H1 (cell line): Measurements from ENCODE around the gene DNER. TPM values are rescaled to one million over a fixed set of nuclear protein-coding genes. Genes with fewer than 3 reads are reported as not detected.

Experiments used
- CTCF ChIA-PET: fragments of 300-600 bp; sonication (Branson Sonifier 250); formaldehyde crosslinking; loops from one replicate; lab custom pipeline; 2021; ENCODE audit not compliant: partially characterized antibody; lab: Charles Lee
- POLR2A ChIA-PET: fragments of 300-600 bp; sonication (Branson Sonifier 250); formaldehyde crosslinking; loops from one replicate; lab custom pipeline; 2021; ENCODE audit warnings: inconsistent platforms; ENCODE audit not compliant: partially characterized antibody; lab: Charles Lee
- DNase-seq, 2 experiments: peaks; one replicate each; pipeline versions ENCODE4 v3.0.0 to v3.0.0-alpha.2; 2010 to 2022; ENCODE audit warnings: low spot score in 2 of 2, low read depth in 1 of 2, mixed read lengths in 1 of 2
- FAIRE-seq: peaks from 2 replicates; lab custom pipeline; 2011; peaks lifted over from hg19 to GRCh38; lab: Jason Lieb, UNC
- H2AFZ ChIP-seq: 2 replicates; pipeline ENCODE4 v1.8.1; 2012; ENCODE audit warnings: low read length, inconsistent platforms
- H2AK5ac ChIP-seq: 2 replicates; pipeline ENCODE4 v1.6.1; 2013; ENCODE audit warnings: low read depth, low read length
- H2BK120ac ChIP-seq: replicated peaks from 2 replicates; pipeline ENCODE3; 2013; ENCODE audit warnings: low read depth, low read length, inconsistent platforms
- H2BK12ac ChIP-seq: 2 replicates; pipeline ENCODE4 v1.6.1; 2013; ENCODE audit warnings: low read depth, low read length
- H2BK15ac ChIP-seq: 2 replicates; pipeline ENCODE4 v1.6.1; 2013; ENCODE audit warnings: low read length
- H2BK20ac ChIP-seq: 2 replicates; pipeline ENCODE4 v1.6.1; 2013; ENCODE audit warnings: low read length
- H2BK5ac ChIP-seq: 2 replicates; pipeline ENCODE4 v1.6.1; 2013; ENCODE audit warnings: low read depth, low read length
- H3K14ac ChIP-seq: 2 replicates; pipeline ENCODE4 v1.6.1; 2013; ENCODE audit warnings: inconsistent platforms; ENCODE audit not compliant: insufficient read length
- H3K18ac ChIP-seq: 2 replicates; pipeline ENCODE4 v1.6.1; 2013; ENCODE audit warnings: low read length; ENCODE audit errors: extremely low read depth
- H3K23ac ChIP-seq: 2 replicates; pipeline ENCODE4 v1.6.1; 2013; ENCODE audit warnings: inconsistent platforms; ENCODE audit not compliant: insufficient read length
- H3K23me2 ChIP-seq: 2 replicates; pipeline ENCODE4 v1.6.1; 2013; ENCODE audit warnings: low read depth, low read length
- H3K27ac ChIP-seq: 2 replicates; pipeline ENCODE4 v1.6.1; 2011; ENCODE audit warnings: low read depth, low read length, inconsistent platforms
- H3K27me3 ChIP-seq, 4 experiments: replicated peaks in 1 of 4; 1 replicate in 1 of 4; 2 replicates in 3 of 4; pipeline versions ENCODE4 v1.6.1 to v1.8.1; 2011 to 2013; ENCODE audit warnings: low read length in 3 of 4, mild to moderate bottlenecking in 3 of 4, inconsistent platforms in 2 of 4, mixed read lengths in 2 of 4, moderate library complexity in 1 of 4; ENCODE audit not compliant: control insufficient read depth in 3 of 4, insufficient read depth in 3 of 4; ENCODE audit errors: extremely low read depth in 1 of 4
- H3K36me3 ChIP-seq, 4 experiments: 2 replicates each; pipeline versions ENCODE4 v1.6.1 to v1.8.1; 2011 to 2013; ENCODE audit warnings: mild to moderate bottlenecking in 4 of 4, low read length in 3 of 4, moderate library complexity in 2 of 4, control low read depth in 1 of 4, inconsistent platforms in 1 of 4; ENCODE audit not compliant: insufficient read depth in 4 of 4, control insufficient read depth in 2 of 4
- H3K4ac ChIP-seq: replicated peaks from 2 replicates; pipeline ENCODE3; 2013; ENCODE audit warnings: low read length, low read depth, mixed read lengths, inconsistent platforms; ENCODE audit not compliant: insufficient read length
- H3K4me1 ChIP-seq, 4 experiments: replicated peaks in 1 of 4; 1 replicate in 1 of 4; 2 replicates in 3 of 4; pipeline versions ENCODE4 v1.6.1 to v1.8.1; 2011 to 2013; ENCODE audit warnings: low read length in 3 of 4, inconsistent platforms in 2 of 4, mixed read lengths in 1 of 4; ENCODE audit not compliant: insufficient read depth in 4 of 4, control insufficient read depth in 3 of 4
- H3K4me2 ChIP-seq, 2 experiments: 2 replicates each; pipeline versions ENCODE4 v1.6.1 to v1.8.1; 2011 to 2013; ENCODE audit warnings: low read depth in 2 of 2, low read length in 2 of 2, control low read depth in 1 of 2, inconsistent platforms in 1 of 2, mild to moderate bottlenecking in 1 of 2; ENCODE audit not compliant: insufficient read depth in 1 of 2
- H3K4me3 ChIP-seq, 4 experiments: fragments of 200-600, 300-600 bp in 1 of 4; sonication (generic), shearing (Covaris generic), sonication (Bioruptor Twin) in 1 of 4; 2 replicates each; pipeline versions ENCODE4 v1.5.1 to v1.8.1; 2011 to 2016; ENCODE audit warnings: low read length in 4 of 4, low read depth in 3 of 4, control low read depth in 2 of 4, inconsistent platforms in 2 of 4, mild to moderate bottlenecking in 2 of 4, mixed read lengths in 1 of 4, moderate library complexity in 1 of 4; ENCODE audit not compliant: insufficient read depth in 2 of 4; ENCODE audit errors: extremely low read depth in 1 of 4
- H3K56ac ChIP-seq: replicated peaks from 2 replicates; pipeline ENCODE3; 2013; ENCODE audit warnings: low read depth, mild to moderate bottlenecking, mixed read lengths, low read length, inconsistent platforms; ENCODE audit not compliant: insufficient read length
- H3K79me1 ChIP-seq: 2 replicates; pipeline ENCODE4 v1.6.1; 2013; ENCODE audit warnings: low read depth, low read length, control low read depth
- H3K79me2 ChIP-seq, 2 experiments: 2 replicates each; pipeline versions ENCODE4 v1.6.1 to v1.8.1; 2012 to 2013; ENCODE audit warnings: low read length in 2 of 2, mild to moderate bottlenecking in 2 of 2, inconsistent platforms in 1 of 2; ENCODE audit not compliant: insufficient read depth in 2 of 2, control insufficient read depth in 1 of 2
- H3K9ac ChIP-seq, 4 experiments: replicated peaks in 1 of 4; 1 replicate in 1 of 4; 2 replicates in 3 of 4; pipeline versions ENCODE4 v1.6.1 to v1.8.1; 2011 to 2013; ENCODE audit warnings: low read depth in 3 of 4, low read length in 3 of 4, control low read depth in 2 of 4, mild to moderate bottlenecking in 2 of 4, moderate library complexity in 2 of 4, inconsistent platforms in 1 of 4; ENCODE audit errors: extremely low read depth in 1 of 4
- H3K9me3 ChIP-seq, 2 experiments: 2 replicates each; pipeline versions ENCODE4 v1.6.1 to v1.8.1; 2012 to 2013; ENCODE audit warnings: mild to moderate bottlenecking in 2 of 2, moderate library complexity in 2 of 2, control low read depth in 1 of 2, inconsistent platforms in 1 of 2, low read depth in 1 of 2, low read length in 1 of 2, mixed read lengths in 1 of 2; ENCODE audit not compliant: insufficient read depth in 2 of 2
- H4K20me1 ChIP-seq, 2 experiments: replicated peaks in 1 of 2; 2 replicates each; pipeline versions ENCODE3 to v1.8.1; 2011 to 2013; ENCODE audit warnings: inconsistent platforms in 2 of 2, low read length in 2 of 2, mild to moderate bottlenecking in 1 of 2; ENCODE audit not compliant: insufficient read depth in 2 of 2, control insufficient read depth in 1 of 2
- H4K5ac ChIP-seq: 2 replicates; pipeline ENCODE4 v1.6.1; 2013; ENCODE audit warnings: low read length, low read depth, mixed read lengths, inconsistent platforms; ENCODE audit not compliant: insufficient read length
- H4K8ac ChIP-seq: 2 replicates; pipeline ENCODE4 v1.8.0; 2013; ENCODE audit warnings: mild to moderate bottlenecking, moderate library complexity, low read length, inconsistent platforms; ENCODE audit not compliant: insufficient read depth; ENCODE audit errors: extremely low read depth
- H4K91ac ChIP-seq: replicated peaks from 2 replicates; pipeline ENCODE3; 2013; ENCODE audit warnings: low read length, mixed read lengths, inconsistent platforms; ENCODE audit not compliant: insufficient read length
- ASH2L ChIP-seq: fragments of 200-600, 300-600 bp; sonication (generic); IDR thresholded peaks from one replicate; pipeline ENCODE4 v1.7.1; 2017; ENCODE audit warnings: low read length
- BACH1 ChIP-seq: IDR thresholded peaks from 2 replicates; pipeline ENCODE4 v1.6.1; 2012; ENCODE audit warnings: low read length, improper control_type of control experiment
- BRCA1 ChIP-seq: IDR thresholded peaks from 2 replicates; pipeline ENCODE4 v1.6.1; 2012; ENCODE audit warnings: low read depth, low read length, improper control_type of control experiment
- CREB1 ChIP-seq: IDR thresholded peaks from 2 replicates; pipeline ENCODE4 v1.6.1; 2012; ENCODE audit warnings: inconsistent platforms
- CTBP2 ChIP-seq: IDR thresholded peaks from 2 replicates; pipeline ENCODE4 v1.7.0; 2011; ENCODE audit warnings: borderline replicate concordance, mild to moderate bottlenecking, moderate library complexity, mixed read lengths, low read length; ENCODE audit not compliant: insufficient read depth, insufficient read length
- EP300 ChIP-seq, 2 experiments: IDR thresholded peaks; 1 replicate in 1 of 2; 2 replicates in 1 of 2; pipeline ENCODE4 v1.6.1; 2011 to 2012; ENCODE audit warnings: low read depth in 2 of 2, low read length in 2 of 2, mild to moderate bottlenecking in 2 of 2, borderline replicate concordance in 1 of 2, inconsistent platforms in 1 of 2, moderate library complexity in 1 of 2
- SIRT6 ChIP-seq: IDR thresholded peaks from one replicate; pipeline ENCODE4 v1.7.1; 2012; ENCODE audit warnings: low read length, inconsistent platforms
- WGBS, 2 experiments: shearing (Covaris generic) in 1 of 2; methylation state at CpG; one replicate each; pipeline versions ENCODE4 v1.1.6 to v1.1.7; 2013 to 2015; ENCODE audit warnings: low lambda C conversion rate in 2 of 2, mixed read lengths in 2 of 2, inconsistent platforms in 1 of 2, low coverage in 1 of 2, missing lambda C conversion rate in 1 of 2; ENCODE audit not compliant: insufficient replicate concordance in 2 of 2, insufficient coverage in 1 of 2, insufficient read length in 1 of 2; ENCODE audit errors: extremely low coverage in 1 of 2, missing lambda C conversion rate in 1 of 2; 5-methylcytosine and 5-hydroxymethylcytosine counted together
- polyA plus RNA-seq, 7 experiments: library from polyadenylated mRNA; depleted of rRNA in 3 of 7; stranded (reverse) in 5 of 7; unstranded in 2 of 7; fragments of >200 nt in 5 of 7; fragments of 200-250 nt in 2 of 7; gene quantifications; 1 replicate in 5 of 7; 2 replicates in 1 of 7; 4 replicates in 1 of 7; pipeline versions ENCODE4 v1.2.1 to v1.2.3, GENCODE V29; 2011 to 2013; ENCODE audit warnings: missing spikeins in 2 of 7, mixed read lengths in 2 of 7
- total RNA-seq: library from RNA; stranded (reverse); fragmentation: NEBNext Ultra II Directional; extraction: Animal tissue kit (Norgen Biotek cat#: 25700); gene quantifications from 2 replicates; pipeline ENCODE4 v1.2.1, GENCODE V29; 2021
- TF ChIP-seq, protein P1 (sequence below), 3 experiments: IDR thresholded peaks; 1 replicate in 2 of 3; 2 replicates in 1 of 3; pipeline versions ENCODE4 v1.5.1 to v1.6.1; 2011; ENCODE audit warnings: low read length in 3 of 3, mild to moderate bottlenecking in 3 of 3, inconsistent platforms in 2 of 3, low read depth in 1 of 3, moderate library complexity in 1 of 3; ENCODE audit not compliant: insufficient read depth in 1 of 3; ENCODE audit errors: control extremely low read depth in 1 of 3
- TF ChIP-seq, protein P2 (sequence below): IDR thresholded peaks from 2 replicates; pipeline ENCODE4 v1.6.1; 2011; ENCODE audit warnings: low read depth, mild to moderate bottlenecking, low read length; ENCODE audit not compliant: insufficient read depth

Gene DNER
- total and polyA plus RNA-seq, 2 of the 8 experiments (the other 6 are each of a cell fraction or from before 2014, with no cell fraction given): 6.8 to 16.3 TPM

DNA sequence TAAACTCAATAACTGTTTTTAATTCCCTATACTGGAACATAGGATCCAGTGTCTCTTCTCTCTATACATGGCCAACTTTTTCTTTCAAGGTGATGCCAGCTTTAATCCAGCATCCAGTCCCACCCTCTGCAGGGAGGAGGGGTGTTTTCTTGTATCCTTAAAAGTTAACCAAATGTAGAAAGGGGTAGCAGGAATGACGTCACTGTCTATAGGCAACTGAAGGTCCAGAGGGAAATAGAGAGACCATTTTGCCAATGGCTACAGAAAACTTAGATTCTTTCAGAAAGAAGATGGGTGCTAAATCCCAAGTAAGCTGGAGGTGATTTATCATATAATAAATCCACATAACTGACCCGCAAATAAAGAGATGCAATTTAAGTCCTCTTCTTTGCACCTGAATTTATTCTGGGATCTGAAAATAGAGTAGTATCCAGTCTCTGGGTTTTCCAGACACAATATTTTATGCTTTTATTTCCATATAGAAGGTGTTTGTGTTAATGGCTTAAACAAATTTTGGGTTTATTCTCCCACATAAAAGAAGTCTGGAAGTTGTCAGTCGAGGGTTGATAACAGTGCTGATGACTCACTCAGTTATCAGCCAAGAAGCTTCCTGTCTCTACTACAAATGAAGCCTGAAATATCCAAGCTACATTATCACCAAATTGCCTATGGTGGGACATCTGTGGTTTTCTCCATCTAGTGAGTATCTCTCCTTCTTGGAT, 5.7 kb upstream of the DNER start:
- peaks cover 0 to 3% (median 1%) of the 10 kb centered on the region in 4 experiments; a peak in 3 of 7 replicates for H3K27me3 ChIP-seq
- no peak overlapping the region for H4K8ac ChIP-seq
- no peak overlapping the region for H4K5ac ChIP-seq
- H3K56ac ChIP-seq: no peak overlapping the region
- H3K9me3 ChIP-seq: no peaks in the 10 kb centered on the region
- no peak overlapping the region for H3K14ac ChIP-seq
- H2AFZ ChIP-seq: no peak overlapping the region
- no peak for DNase-seq
- no peaks in the 10 kb centered on the region for H3K79me1 ChIP-seq
- no peak overlapping the region for H2BK120ac ChIP-seq
- no peak overlapping the region for H3K9ac ChIP-seq
- no peak overlapping the region for H3K4ac ChIP-seq
- ChIA-PET POLR2A (no interaction called here), CTCF (interaction anchor here (0.8 to 1.4 kb wide), 3 partner anchors 9 to 140 kb away, joined by 3 to 4 read pairs (median 3); no protein-coding TSS in a partner anchor)
- H4K20me1 ChIP-seq: peaks cover 0 to 2% of the 10 kb centered on the region in 2 experiments
- no peak overlapping the region for H3K18ac ChIP-seq
- 82% methylated on average over 3 of the region's 3 CpGs; no CpG with 5 or more reads in 1 of the 2 experiments for WGBS, 2 experiments
- H3K27ac ChIP-seq: no peak overlapping the region
- H3K4me3 ChIP-seq: no peak overlapping the region
- no peak overlapping the region for H4K91ac ChIP-seq
- no peaks in the 10 kb centered on the region for H3K79me2 ChIP-seq
- no peak overlapping the region for H2BK20ac ChIP-seq
- H3K23me2 ChIP-seq: peaks cover 2% of the 10 kb centered on the region
- H3K4me2 ChIP-seq: no peak overlapping the region
- H2BK15ac ChIP-seq: no peak overlapping the region
- H3K23ac ChIP-seq: no peak overlapping the region
- H2AK5ac ChIP-seq: no peak overlapping the region
- no peak overlapping the region for H2BK12ac ChIP-seq
- no peaks in the 10 kb centered on the region for H3K36me3 ChIP-seq
- H3K4me1 ChIP-seq: peaks cover 0 to 5% (median 1%) of the 10 kb centered on the region in 4 experiments; a peak in 5 of 7 replicates
- H2BK5ac ChIP-seq: no peak overlapping the region
- FAIRE-seq: no peak
- TF ChIP-seq SIRT6 (no peak), ASH2L (no peak), CREB1 (no peak), BRCA1 (no peak), BACH1 (no peak), EP300 (IDR thresholded peaks at IDR 0.05; ENCODE audit: borderline replicate concordance in 1 of 2, low read depth in 2 of 2, low read length in 2 of 2) (no peak), CTBP2 (no peak)
- TF ChIP-seq, protein P1, sequence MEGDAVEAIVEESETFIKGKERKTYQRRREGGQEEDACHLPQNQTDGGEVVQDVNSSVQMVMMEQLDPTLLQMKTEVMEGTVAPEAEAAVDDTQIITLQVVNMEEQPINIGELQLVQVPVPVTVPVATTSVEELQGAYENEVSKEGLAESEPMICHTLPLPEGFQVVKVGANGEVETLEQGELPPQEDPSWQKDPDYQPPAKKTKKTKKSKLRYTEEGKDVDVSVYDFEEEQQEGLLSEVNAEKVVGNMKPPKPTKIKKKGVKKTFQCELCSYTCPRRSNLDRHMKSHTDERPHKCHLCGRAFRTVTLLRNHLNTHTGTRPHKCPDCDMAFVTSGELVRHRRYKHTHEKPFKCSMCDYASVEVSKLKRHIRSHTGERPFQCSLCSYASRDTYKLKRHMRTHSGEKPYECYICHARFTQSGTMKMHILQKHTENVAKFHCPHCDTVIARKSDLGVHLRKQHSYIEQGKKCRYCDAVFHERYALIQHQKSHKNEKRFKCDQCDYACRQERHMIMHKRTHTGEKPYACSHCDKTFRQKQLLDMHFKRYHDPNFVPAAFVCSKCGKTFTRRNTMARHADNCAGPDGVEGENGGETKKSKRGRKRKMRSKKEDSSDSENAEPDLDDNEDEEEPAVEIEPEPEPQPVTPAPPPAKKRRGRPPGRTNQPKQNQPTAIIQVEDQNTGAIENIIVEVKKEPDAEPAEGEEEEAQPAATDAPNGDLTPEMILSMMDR (IDR thresholded peaks at IDR 0.05; ENCODE audit: control extremely low read depth in 1 of 3, insufficient read depth in 1 of 3, low read depth in 1 of 3, low read length in 3 of 3): no peak
- TF ChIP-seq, protein P2, sequence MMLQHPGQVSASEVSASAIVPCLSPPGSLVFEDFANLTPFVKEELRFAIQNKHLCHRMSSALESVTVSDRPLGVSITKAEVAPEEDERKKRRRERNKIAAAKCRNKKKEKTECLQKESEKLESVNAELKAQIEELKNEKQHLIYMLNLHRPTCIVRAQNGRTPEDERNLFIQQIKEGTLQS: no peak
